ENCODE measurements around the gene CEP55. TPM values are rescaled to one million over a fixed set of nuclear protein-coding genes. Genes with fewer than 3 reads are reported as not detected.

The CEP55 gene
- total RNA-seq, 1 experiment from 2014 or later = 68.5 TPM

DNA sequence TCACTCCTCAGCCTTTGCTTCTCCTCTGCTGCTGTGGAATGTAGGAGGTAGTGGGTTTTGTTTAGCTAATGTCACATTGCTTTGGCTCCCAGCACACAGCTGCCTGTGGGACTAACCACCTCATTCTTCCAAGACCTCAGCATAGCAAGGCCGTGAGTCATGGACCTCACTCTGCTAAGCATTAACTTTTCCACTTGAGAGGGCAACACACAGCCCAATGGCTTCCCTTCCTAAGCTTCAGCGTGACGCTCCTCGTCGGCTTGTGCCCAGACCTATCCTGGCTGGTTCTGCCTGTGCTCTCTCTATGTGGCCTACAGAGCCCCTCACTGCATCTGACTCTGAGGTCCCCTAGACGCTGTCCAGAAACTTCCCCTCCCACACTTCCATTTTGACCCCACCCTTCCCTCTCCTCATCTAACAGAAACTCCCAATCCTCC, 37.6 kb upstream of the CEP55 start:
- CTCF ChIA-PET = no interaction called here
- DNase-seq (ENCODE audit: low spot score) = peak; percentile 87
- Histone ChIP-seq H3K4me1 (ENCODE audit: insufficient read depth, low read length, poor library complexity, severe bottlenecking) (peaks cover 16% of the 10 kb centered on the region), H3K27ac (ENCODE audit: low read depth, low read length, poor library complexity, severe bottlenecking) (peak overlapping the region; percentile 63), H3K9me3 (ENCODE audit: low read depth, low read length, poor library complexity, severe bottlenecking) (no peaks in the 10 kb centered on the region), H3K4me3 (ENCODE audit: low read depth, low read length, poor library complexity, severe bottlenecking) (no peak overlapping the region), H3K36me3 (ENCODE audit: insufficient read depth, low read length, poor library complexity, severe bottlenecking) (no peaks in the 10 kb centered on the region), H3K27me3 (replicated peaks; ENCODE audit: insufficient read depth, low read depth, low read length, poor library complexity) (no peaks in the 10 kb centered on the region)
- POLR2A ChIA-PET (ENCODE audit: low non-redundant PET) = no interaction called here
- intact Hi-C loops (cut with micrococcal nuclease; ENCODE audit: unreplicated experiment) = no loop called here
- no TSS peak for BruUV-seq (replicated peaks)
- TF ChIP-seq, protein P1, sequence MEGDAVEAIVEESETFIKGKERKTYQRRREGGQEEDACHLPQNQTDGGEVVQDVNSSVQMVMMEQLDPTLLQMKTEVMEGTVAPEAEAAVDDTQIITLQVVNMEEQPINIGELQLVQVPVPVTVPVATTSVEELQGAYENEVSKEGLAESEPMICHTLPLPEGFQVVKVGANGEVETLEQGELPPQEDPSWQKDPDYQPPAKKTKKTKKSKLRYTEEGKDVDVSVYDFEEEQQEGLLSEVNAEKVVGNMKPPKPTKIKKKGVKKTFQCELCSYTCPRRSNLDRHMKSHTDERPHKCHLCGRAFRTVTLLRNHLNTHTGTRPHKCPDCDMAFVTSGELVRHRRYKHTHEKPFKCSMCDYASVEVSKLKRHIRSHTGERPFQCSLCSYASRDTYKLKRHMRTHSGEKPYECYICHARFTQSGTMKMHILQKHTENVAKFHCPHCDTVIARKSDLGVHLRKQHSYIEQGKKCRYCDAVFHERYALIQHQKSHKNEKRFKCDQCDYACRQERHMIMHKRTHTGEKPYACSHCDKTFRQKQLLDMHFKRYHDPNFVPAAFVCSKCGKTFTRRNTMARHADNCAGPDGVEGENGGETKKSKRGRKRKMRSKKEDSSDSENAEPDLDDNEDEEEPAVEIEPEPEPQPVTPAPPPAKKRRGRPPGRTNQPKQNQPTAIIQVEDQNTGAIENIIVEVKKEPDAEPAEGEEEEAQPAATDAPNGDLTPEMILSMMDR (conservative IDR thresholded peaks at IDR 0.05; ENCODE audit: low read depth, low read length) = no peak
- TF ChIP-seq EZH2 (IDR thresholded peaks at IDR 0.05; ENCODE audit: borderline replicate concordance, low read depth, low read length, poor library complexity, severe bottlenecking) = no peak

DNA sequence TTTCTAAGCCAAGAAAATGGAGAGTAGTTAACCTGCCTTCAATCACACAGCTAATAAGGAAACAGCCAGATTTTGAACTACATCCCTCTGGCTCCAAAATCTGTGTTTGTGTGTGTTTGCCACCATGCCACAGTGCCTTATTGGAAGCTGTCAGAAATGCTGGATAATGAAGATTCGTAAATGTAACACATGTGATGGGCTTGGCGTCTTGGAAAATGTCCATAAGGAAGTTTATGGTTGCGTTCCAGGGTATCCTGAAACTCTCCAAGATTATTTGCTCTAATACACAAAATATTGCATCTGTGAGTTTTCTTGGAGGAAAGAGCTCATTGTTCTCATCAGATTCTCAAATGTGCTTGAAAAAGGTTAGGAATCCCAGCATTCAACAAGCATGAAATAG, 36.9 kb upstream of the CEP55 start:
- DNase-seq (ENCODE audit: low spot score) = no peak
- H3K36me3 ChIP-seq (ENCODE audit: insufficient read depth, low read length, poor library complexity, severe bottlenecking) = no peaks in the 10 kb centered on the region
- intact Hi-C loops (cut with micrococcal nuclease; ENCODE audit: unreplicated experiment) = no loop called here
- H3K27ac ChIP-seq (ENCODE audit: low read depth, low read length, poor library complexity, severe bottlenecking) = peak overlapping the region; percentile 63
- no TSS peak for BruUV-seq (replicated peaks)
- no peak for TF ChIP-seq EZH2 (IDR thresholded peaks at IDR 0.05; ENCODE audit: borderline replicate concordance, low read depth, low read length, poor library complexity, severe bottlenecking)
- TF ChIP-seq, protein P1 (conservative IDR thresholded peaks at IDR 0.05; ENCODE audit: low read depth, low read length) = no peak
- POLR2A ChIA-PET (ENCODE audit: low non-redundant PET) = no interaction called here
- CTCF ChIA-PET = no interaction called here
- no peaks in the 10 kb centered on the region for H3K9me3 ChIP-seq (ENCODE audit: low read depth, low read length, poor library complexity, severe bottlenecking)
- no peak overlapping the region for H3K4me3 ChIP-seq (ENCODE audit: low read depth, low read length, poor library complexity, severe bottlenecking)
- no peaks in the 10 kb centered on the region for H3K27me3 ChIP-seq (replicated peaks; ENCODE audit: insufficient read depth, low read depth, low read length, poor library complexity)
- peaks cover 16% of the 10 kb centered on the region for H3K4me1 ChIP-seq (ENCODE audit: insufficient read depth, low read length, poor library complexity, severe bottlenecking)

DNA sequence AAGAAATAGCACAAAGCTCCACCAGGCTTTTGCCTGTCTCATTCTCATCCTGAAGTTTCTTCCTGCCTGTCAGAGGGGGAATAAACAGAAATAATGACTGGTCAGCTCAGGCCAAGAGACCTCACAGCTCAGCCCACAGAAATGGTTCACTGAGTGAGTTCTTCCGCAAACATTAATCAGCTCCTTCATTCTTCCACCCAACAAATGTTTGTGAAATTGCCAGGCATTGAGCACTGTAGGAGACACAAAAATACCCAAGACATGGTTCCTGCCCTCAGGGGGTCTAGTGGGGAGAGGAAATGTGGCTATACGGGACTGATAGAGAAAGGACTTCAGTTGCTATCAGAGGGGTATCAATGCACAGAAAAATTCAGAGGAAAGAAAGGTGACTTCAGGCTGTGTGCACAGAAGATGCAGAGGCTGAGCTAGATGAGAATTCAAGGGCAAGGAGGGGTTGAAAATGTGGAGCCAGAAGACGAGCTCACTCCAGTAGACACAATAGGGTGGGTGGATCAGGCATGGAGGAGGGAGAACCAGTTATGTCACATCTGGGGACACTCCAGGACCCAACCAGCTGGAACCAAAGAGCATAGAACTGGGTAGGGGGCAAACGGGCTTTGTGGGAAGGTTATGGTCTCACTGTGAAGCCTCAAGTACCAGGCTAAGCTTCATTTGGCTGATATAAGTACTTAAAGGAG, 35.2 kb upstream of the CEP55 start:
- no peak overlapping the region for H3K27ac ChIP-seq (ENCODE audit: low read depth, low read length, poor library complexity, severe bottlenecking)
- H3K4me1 ChIP-seq (ENCODE audit: insufficient read depth, low read length, poor library complexity, severe bottlenecking) = peaks cover 23% of the 10 kb centered on the region
- H3K27me3 ChIP-seq (replicated peaks; ENCODE audit: insufficient read depth, low read depth, low read length, poor library complexity) = no peaks in the 10 kb centered on the region
- H3K36me3 ChIP-seq (ENCODE audit: insufficient read depth, low read length, poor library complexity, severe bottlenecking) = no peaks in the 10 kb centered on the region
- TF ChIP-seq, protein P1 (conservative IDR thresholded peaks at IDR 0.05; ENCODE audit: low read depth, low read length) = no peak
- TF ChIP-seq EZH2 (IDR thresholded peaks at IDR 0.05; ENCODE audit: borderline replicate concordance, low read depth, low read length, poor library complexity, severe bottlenecking) = no peak
- POLR2A ChIA-PET (ENCODE audit: low non-redundant PET) = no interaction called here
- H3K4me3 ChIP-seq (ENCODE audit: low read depth, low read length, poor library complexity, severe bottlenecking) = no peak overlapping the region
- no TSS peak for BruUV-seq (replicated peaks)
- CTCF ChIA-PET = interaction anchor here (1.4 kb wide), 1 partner anchor 21 kb away, joined by 4 read pairs; the partner anchor contains the start of gene MYOF
- no peaks in the 10 kb centered on the region for H3K9me3 ChIP-seq (ENCODE audit: low read depth, low read length, poor library complexity, severe bottlenecking)
- no peak for DNase-seq (ENCODE audit: low spot score)
- intact Hi-C loops (cut with micrococcal nuclease; ENCODE audit: unreplicated experiment) = no loop called here
